Ascending aorta (tissue), 2 donors: ENCODE data around the gene COMMD8. TPM values are rescaled to one million over a fixed set of nuclear protein-coding genes. Genes with fewer than 3 reads are reported as not detected.

Experiments used
- DNase-seq, 2 donors: peaks; one replicate each; pipeline ENCODE4 v3.0.0-alpha.2; 2019; ENCODE audit warnings: low spot score in 2 of 2
- H3K27ac ChIP-seq, 2 donors: fragments of 200-600 bp; sonication (generic); one replicate each; pipeline ENCODE4 v1.5.1; 2016 to 2017; ENCODE audit warnings: mild to moderate bottlenecking in 1 of 2
- H3K27me3 ChIP-seq: fragments of 200-600 bp; sonication (generic); one replicate; pipeline ENCODE4 v1.5.1; 2017
- H3K36me3 ChIP-seq, 2 donors: fragments of 200-600 bp; sonication (generic); one replicate each; pipeline ENCODE4 v1.5.1; 2016
- H3K4me1 ChIP-seq, 2 donors: fragments of 200-600 bp; sonication (generic); one replicate each; pipeline ENCODE4 v1.5.1; 2016 to 2017; ENCODE audit warnings: mild to moderate bottlenecking in 1 of 2
- H3K4me3 ChIP-seq, 2 donors: fragments of 200-600 bp; sonication (generic); one replicate each; pipeline ENCODE4 v1.5.1; 2016 to 2017; ENCODE audit warnings: mild to moderate bottlenecking in 1 of 2
- H3K9me3 ChIP-seq, 2 donors: fragments of 200-600 bp; sonication (generic); one replicate each; pipeline ENCODE4 v1.5.1; 2016
- CTCF ChIP-seq, 3 experiments: fragments of 200-600 bp in 2 of 3; fragments of 450-650 bp in 1 of 3; sonication (generic) in 2 of 3; IDR thresholded peaks; one replicate each; pipeline ENCODE4 v1.5.1; 2016 to 2019; ENCODE audit warnings: antibody characterized with exemption in 3 of 3, mild to moderate bottlenecking in 1 of 3, moderate library complexity in 1 of 3
- intact Hi-C: fragments of 100-400 bp; cut with DNase I; formaldehyde crosslinking; loops from one replicate; pipeline ENCODE4 v1.15.1; 2023
- total RNA-seq: library from RNA; depleted of rRNA; stranded (reverse); fragments of >200 nt; gene quantifications from one replicate; pipeline ENCODE4 v1.1.0, GENCODE V29; 2016

The COMMD8 gene
- total RNA-seq = 1.7 TPM

- Histone ChIP-seq H3K27ac (peak within 1 kb of the TSS; percentile 78 to 88), H3K27me3 (no peaks in the 10 kb centered on the region), H3K4me1 (peaks cover 0 to 8% of the 10 kb centered on the region in 2 donors), H3K4me3 (peak within 1 kb of the TSS; percentile 71 to 89), H3K36me3 (no peaks in the 10 kb centered on the region), H3K9me3 (no peaks in the 10 kb centered on the region)
- intact Hi-C loops = loop anchor here (1.0 to 10.0 kb wide), 6 partner anchors 22 to 881 kb away; partner anchors contain the start of genes ATP10D, NFXL1 and SLAIN2
- TF ChIP-seq CTCF (IDR thresholded peaks at IDR 0.05) = peak; percentile 44 to 56 (median 52)
- DNase-seq = peak; percentile 89 to 99
These were observed at the start of gene COMMD8 for GRCh38 chr4:47463235-47463956. Gene COMMD8, minus strand, starts transcription at chr4:47463702. Its CDS starts 51 bp downstream, at chr4:47463651.

GRCh38 chr4:47510506-47511143, 47.1 kb upstream of the COMMD8 start:
- H3K4me1 ChIP-seq = peaks cover 0 to 16% of the 10 kb centered on the region in 2 donors
- intact Hi-C loops = loop anchor here (2.0 kb wide), 1 partner anchor 14 kb away; no protein-coding TSS in a partner anchor
- H3K9me3 ChIP-seq = no peaks in the 10 kb centered on the region
- H3K4me3 ChIP-seq = peak overlapping the region in 1 of 2 donors; percentile 13
- peak in 2 of 3 experiments; percentile 20 to 23 for TF ChIP-seq CTCF (IDR thresholded peaks at IDR 0.05)
- H3K36me3 ChIP-seq = peaks cover 24 to 34% of the 10 kb centered on the region in 2 donors
- peak overlapping the region; percentile 72 for H3K27ac ChIP-seq
- DNase-seq = no peak
- no peaks in the 10 kb centered on the region for H3K27me3 ChIP-seq

- Histone ChIP-seq H3K36me3 (no peaks in the 10 kb centered on the region), H3K9me3 (no peaks in the 10 kb centered on the region), H3K27ac (no peak overlapping the region), H3K27me3 (no peaks in the 10 kb centered on the region), H3K4me3 (no peak overlapping the region), H3K4me1 (peaks cover 0 to 7% of the 10 kb centered on the region in 2 donors)
- no peak for TF ChIP-seq CTCF (IDR thresholded peaks at IDR 0.05)
- no peak for DNase-seq
- intact Hi-C loops = no loop called here
These were observed 42.2 kb upstream of the COMMD8 start for GRCh38 chr4:47505666-47506065.

GRCh38 chr4:47505147-47505546, 41.6 kb upstream of the COMMD8 start:
- Histone ChIP-seq H3K36me3 (no peaks in the 10 kb centered on the region), H3K9me3 (no peaks in the 10 kb centered on the region), H3K4me3 (no peak overlapping the region), H3K27ac (no peak overlapping the region), H3K27me3 (no peaks in the 10 kb centered on the region), H3K4me1 (peaks cover 0 to 8% of the 10 kb centered on the region in 2 donors)
- intact Hi-C loops = no loop called here
- TF ChIP-seq CTCF (IDR thresholded peaks at IDR 0.05) = no peak
- no peak for DNase-seq

- Histone ChIP-seq H3K27ac (peak overlapping the region; percentile 66 to 73), H3K9me3 (no peaks in the 10 kb centered on the region), H3K36me3 (peaks cover 0 to 5% of the 10 kb centered on the region in 2 donors), H3K4me3 (no peak overlapping the region), H3K4me1 (peaks cover 0 to 38% of the 10 kb centered on the region in 2 donors), H3K27me3 (no peaks in the 10 kb centered on the region)
- intact Hi-C loops = no loop called here
- DNase-seq = no peak
- no peak for TF ChIP-seq CTCF (IDR thresholded peaks at IDR 0.05)
These were observed 37.3 kb upstream of the COMMD8 start for GRCh38 chr4:47500776-47501175.
